Fibroblast of skin of left biceps (primary cell): ENCODE data around the gene GPSM1.
"Not testable (repeated sequence)": the region's sequence is repeated elsewhere in the genome, so short reads cannot be mapped to it uniquely, and the experiment has no call there.

Experiments
- DNase-seq, 2 experiments: peaks; one replicate each; pipeline ENCODE4 v3.0.0-alpha.2; 2013; ENCODE audit warnings: low read depth in 2 of 2

The GPSM1 gene

GRCh38 chr9:136317695-136318094, 9.6 kb upstream of the GPSM1 start:
- DNase-seq: no peak

GRCh38 chr9:136318111-136318775, 9.1 kb upstream of the GPSM1 start:
- DNase-seq: no peak

GRCh38 chr9:136318776-136319241, 8.5 kb upstream of the GPSM1 start:
- no peak for DNase-seq

GRCh38 chr9:136319244-136319643, 8.1 kb upstream of the GPSM1 start:
- not testable (repeated sequence) for DNase-seq

- not testable (repeated sequence) for DNase-seq
Observed at GRCh38 chr9:136319955-136320354, 7.4 kb upstream of the GPSM1 start.

- DNase-seq: not testable (repeated sequence)
Observed at GRCh38 chr9:136320972-136321371, 6.4 kb upstream of the GPSM1 start.

GRCh38 chr9:136321561-136321960, 5.8 kb upstream of the GPSM1 start:
- DNase-seq: no peak

- DNase-seq: no peak
Observed at GRCh38 chr9:136322756-136323330, 4.5 kb upstream of the GPSM1 start.

GRCh38 chr9:136323371-136323789, 4.0 kb upstream of the GPSM1 start:
- no peak for DNase-seq

- no peak for DNase-seq
Observed at GRCh38 chr9:136324501-136325300, 2.6 kb upstream of the GPSM1 start.

GRCh38 chr9:136325358-136325757, 2.0 kb upstream of the GPSM1 start:
- DNase-seq: no peak

- peak; percentile 44 for DNase-seq
Observed at GRCh38 chr9:136326061-136326760, 1.1 kb upstream of the GPSM1 start.

GRCh38 chr9:136326761-136327303, 507 bp upstream of the GPSM1 start:
- no peak for DNase-seq

GRCh38 chr9:136328011-136328621, 777 bp downstream of the GPSM1 start:
- no peak for DNase-seq

- no peak for DNase-seq
Observed at GRCh38 chr9:136328622-136329041, 1.3 kb downstream of the GPSM1 start.

- DNase-seq: no peak
Observed at GRCh38 chr9:136329211-136329627, 1.9 kb downstream of the GPSM1 start.

GRCh38 chr9:136329636-136330405, 2.5 kb downstream of the GPSM1 start:
- no peak for DNase-seq

- no peak for DNase-seq
Observed at GRCh38 chr9:136330406-136330990, 3.2 kb downstream of the GPSM1 start.

GRCh38 chr9:136331030-136331429, 3.7 kb downstream of the GPSM1 start:
- DNase-seq: no peak
